LoVo (cell line): ENCODE measurements around the gene DNAJC16.

Experiments
- DNase-seq: peaks from one replicate; pipeline ENCODE4 v3.0.0-alpha.2; 2016; ENCODE audit warnings: low spot score

DNAJC16 gene

DNA sequence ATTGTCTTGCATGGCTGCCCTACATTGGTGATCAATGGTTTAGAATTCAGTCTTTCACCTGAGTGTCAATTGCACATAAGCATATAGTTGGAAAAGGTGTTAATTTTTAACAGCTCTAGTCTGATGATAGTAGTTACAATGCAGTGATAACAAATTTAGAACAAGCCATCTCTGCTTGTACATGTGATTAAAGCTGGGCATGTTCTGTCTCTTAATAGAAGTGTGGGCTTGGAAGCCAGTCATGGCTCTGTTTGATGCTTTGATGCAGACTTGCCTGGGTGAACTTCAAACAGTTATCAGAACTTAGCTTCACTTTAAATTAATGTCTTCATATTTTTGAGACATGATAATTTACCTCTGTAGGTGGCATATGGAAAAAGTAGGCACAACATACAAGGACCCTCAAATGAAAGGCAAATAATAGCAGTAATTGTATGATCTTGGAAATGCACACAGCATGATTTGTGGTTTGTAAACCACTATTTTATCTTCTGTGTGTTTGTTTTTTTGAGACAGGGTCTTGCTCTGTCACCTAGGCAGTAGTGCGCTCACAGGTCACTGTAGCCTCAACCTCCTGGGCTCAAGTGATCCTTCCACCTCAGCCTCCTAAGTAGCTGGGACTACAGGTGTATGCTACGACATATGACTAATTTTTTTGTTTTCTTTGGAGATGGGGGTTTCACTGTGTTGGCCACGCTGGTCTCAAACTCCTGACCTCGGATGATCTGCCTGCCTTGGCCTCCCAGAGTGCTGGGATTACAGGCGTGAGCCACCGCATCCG is 94.4 kb downstream of the DNAJC16 start:
- no peak for DNase-seq

- no peak for DNase-seq
These were observed 95.3 kb downstream of the DNAJC16 start for GRCh38 chr1:15621975-15622374.

DNA sequence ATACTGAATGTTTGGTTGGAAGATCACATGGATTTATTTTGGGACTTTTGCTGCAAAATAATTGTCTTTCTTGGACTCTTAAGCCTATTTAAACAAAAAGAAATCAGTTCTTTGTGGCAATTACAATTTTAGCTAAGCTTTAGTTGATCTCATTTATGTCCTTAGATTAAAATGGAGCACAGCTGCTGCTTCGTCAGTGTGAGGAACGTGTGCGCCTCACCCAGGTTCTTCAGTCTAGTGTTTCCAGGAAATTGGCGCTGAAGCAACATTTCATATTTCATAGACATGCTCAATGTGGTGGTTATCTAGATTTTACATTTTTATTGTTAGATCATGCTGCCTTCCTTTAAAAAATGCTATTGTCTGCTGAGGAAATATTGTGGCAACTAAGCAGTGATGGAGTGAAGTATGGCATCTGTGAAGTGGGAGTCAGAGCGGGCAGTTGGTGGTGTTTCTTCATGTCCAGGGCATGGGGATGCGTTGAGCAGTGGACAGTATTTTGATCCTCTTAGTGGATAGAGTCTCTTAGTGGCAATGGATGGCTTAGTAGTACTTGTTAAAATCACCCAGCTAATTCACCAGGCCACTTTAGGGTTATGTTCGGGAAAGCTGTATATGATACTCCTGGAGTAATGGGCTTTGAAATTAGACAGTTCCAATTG is 96.2 kb downstream of the DNAJC16 start:
- no peak for DNase-seq

DNA sequence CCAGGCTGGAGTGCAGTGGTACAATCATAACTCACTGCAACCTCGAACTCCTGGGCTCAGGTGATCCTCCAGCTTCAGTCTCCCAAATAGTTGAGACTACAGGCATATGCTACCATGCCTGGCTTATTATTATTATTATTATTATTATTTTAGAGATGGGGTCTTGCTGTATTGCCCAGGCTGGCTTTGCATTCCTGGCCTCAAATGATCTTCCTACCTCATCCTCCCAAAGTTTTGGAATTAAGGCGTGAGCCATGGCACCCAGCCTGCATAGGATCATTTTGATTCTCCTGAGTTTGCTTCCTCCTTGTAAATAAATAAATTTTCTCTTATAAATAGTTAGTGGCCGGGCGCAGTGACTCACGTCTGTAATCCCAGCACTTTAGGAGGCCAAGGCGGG is 96.8 kb downstream of the DNAJC16 start:
- no peak for DNase-seq

- no peak for DNase-seq
These were observed 97.6 kb downstream of the DNAJC16 start for GRCh38 chr1:15624133-15624714.

DNA sequence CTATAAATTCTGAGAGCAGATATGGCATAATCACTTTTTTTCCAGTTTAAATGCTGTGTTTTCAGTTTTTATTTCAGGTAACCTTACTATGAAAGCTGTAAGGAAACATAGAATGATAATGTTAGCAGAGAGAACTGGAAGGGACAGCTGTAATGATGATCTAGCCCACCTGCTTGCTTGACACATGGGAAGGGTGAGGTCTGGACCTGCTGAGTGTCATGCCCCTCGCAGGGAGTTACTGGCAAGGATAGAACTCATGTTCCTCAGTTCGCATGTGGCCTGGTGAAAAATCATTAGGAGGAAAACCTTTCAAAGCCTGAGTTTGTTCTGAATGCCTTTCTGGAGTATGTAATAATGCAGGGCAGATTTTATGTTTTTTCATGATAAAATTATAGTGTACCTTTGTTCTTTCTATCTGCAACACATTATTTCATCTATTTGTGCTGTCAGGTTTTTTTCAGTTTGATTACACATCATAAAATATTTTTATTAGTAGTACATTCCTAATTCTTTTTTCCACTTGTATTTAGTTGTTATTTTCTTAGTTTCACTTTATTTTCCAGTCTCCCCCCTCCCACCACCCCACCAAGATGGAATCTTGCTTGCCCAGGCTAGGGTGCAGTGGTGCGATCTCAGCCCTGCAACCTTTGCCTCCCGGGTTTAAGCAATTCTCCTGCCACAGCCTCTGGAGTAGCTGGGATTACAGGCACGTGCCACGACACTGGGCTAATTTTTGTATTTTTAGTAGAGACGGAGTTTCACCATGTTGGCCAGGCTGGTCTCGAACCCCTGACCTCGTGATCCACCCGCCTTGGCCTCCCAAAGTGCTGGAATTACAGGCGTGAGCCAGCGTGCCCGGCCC is 98.6 kb downstream of the DNAJC16 start:
- DNase-seq: no peak
